Ascending aorta (tissue), 2 donors: ENCODE data around the gene NADSYN1. TPM values are rescaled to one million over a fixed set of nuclear protein-coding genes. Genes with fewer than 3 reads are reported as not detected.

Source experiments
- DNase-seq, 2 donors: peaks; one replicate each; pipeline ENCODE4 v3.0.0-alpha.2; 2019; ENCODE audit warnings: low spot score in 2 of 2
- H3K27ac ChIP-seq, 2 donors: fragments of 200-600 bp; sonication (generic); one replicate each; pipeline ENCODE4 v1.5.1; 2016 to 2017; ENCODE audit warnings: mild to moderate bottlenecking in 1 of 2
- H3K27me3 ChIP-seq: fragments of 200-600 bp; sonication (generic); one replicate; pipeline ENCODE4 v1.5.1; 2017
- H3K36me3 ChIP-seq, 2 donors: fragments of 200-600 bp; sonication (generic); one replicate each; pipeline ENCODE4 v1.5.1; 2016
- H3K4me1 ChIP-seq, 2 donors: fragments of 200-600 bp; sonication (generic); one replicate each; pipeline ENCODE4 v1.5.1; 2016 to 2017; ENCODE audit warnings: mild to moderate bottlenecking in 1 of 2
- H3K4me3 ChIP-seq, 2 donors: fragments of 200-600 bp; sonication (generic); one replicate each; pipeline ENCODE4 v1.5.1; 2016 to 2017; ENCODE audit warnings: mild to moderate bottlenecking in 1 of 2
- H3K9me3 ChIP-seq, 2 donors: fragments of 200-600 bp; sonication (generic); one replicate each; pipeline ENCODE4 v1.5.1; 2016
- CTCF ChIP-seq, 3 experiments: fragments of 200-600 bp in 2 of 3; fragments of 450-650 bp in 1 of 3; sonication (generic) in 2 of 3; IDR thresholded peaks; one replicate each; pipeline ENCODE4 v1.5.1; 2016 to 2019; ENCODE audit warnings: antibody characterized with exemption in 3 of 3, mild to moderate bottlenecking in 1 of 3, moderate library complexity in 1 of 3
- intact Hi-C: fragments of 100-400 bp; cut with DNase I; formaldehyde crosslinking; loops from one replicate; pipeline ENCODE4 v1.15.1; 2023
- total RNA-seq: library from RNA; depleted of rRNA; stranded (reverse); fragments of >200 nt; gene quantifications from one replicate; pipeline ENCODE4 v1.1.0, GENCODE V29; 2016

Gene NADSYN1
- total RNA-seq, 1 donor from 2014 or later = 33.3 TPM

- TF ChIP-seq CTCF (IDR thresholded peaks at IDR 0.05) = no peak
- Histone ChIP-seq H3K4me1 (no peaks in the 10 kb centered on the region), H3K4me3 (no peak overlapping the region), H3K27ac (no peak overlapping the region), H3K9me3 (no peaks in the 10 kb centered on the region), H3K27me3 (no peaks in the 10 kb centered on the region), H3K36me3 (peaks cover 21 to 41% of the 10 kb centered on the region in 2 donors)
- intact Hi-C loops = no loop called here
- no peak for DNase-seq
Measured at GRCh38 chr11:71434576-71435130, 18.4 kb upstream of the NADSYN1 start.

GRCh38 chr11:71435278-71435951 is 17.6 kb upstream of the NADSYN1 start:
- Histone ChIP-seq H3K36me3 (peaks cover 26 to 41% of the 10 kb centered on the region in 2 donors), H3K4me1 (no peaks in the 10 kb centered on the region), H3K27ac (no peak overlapping the region), H3K27me3 (no peaks in the 10 kb centered on the region), H3K9me3 (no peaks in the 10 kb centered on the region), H3K4me3 (no peak overlapping the region)
- no peak for TF ChIP-seq CTCF (IDR thresholded peaks at IDR 0.05)
- intact Hi-C loops = no loop called here
- no peak for DNase-seq

- Histone ChIP-seq H3K27me3 (no peaks in the 10 kb centered on the region), H3K36me3 (peaks cover 33 to 53% of the 10 kb centered on the region in 2 donors), H3K9me3 (no peaks in the 10 kb centered on the region), H3K4me1 (no peaks in the 10 kb centered on the region), H3K4me3 (no peak overlapping the region), H3K27ac (no peak overlapping the region)
- DNase-seq = no peak
- TF ChIP-seq CTCF (IDR thresholded peaks at IDR 0.05) = no peak
- intact Hi-C loops = no loop called here
Measured at GRCh38 chr11:71436861-71437260, 16.1 kb upstream of the NADSYN1 start.

- no peaks in the 10 kb centered on the region for H3K4me1 ChIP-seq
- no peak overlapping the region for H3K4me3 ChIP-seq
- no peaks in the 10 kb centered on the region for H3K27me3 ChIP-seq
- H3K9me3 ChIP-seq = no peaks in the 10 kb centered on the region
- peaks cover 33 to 58% of the 10 kb centered on the region in 2 donors for H3K36me3 ChIP-seq
- TF ChIP-seq CTCF (IDR thresholded peaks at IDR 0.05) = no peak
- intact Hi-C loops = no loop called here
- DNase-seq = no peak
- no peak overlapping the region for H3K27ac ChIP-seq
Measured at GRCh38 chr11:71437399-71437798, 15.6 kb upstream of the NADSYN1 start.

- Histone ChIP-seq H3K9me3 (no peaks in the 10 kb centered on the region), H3K36me3 (peaks cover 33 to 61% of the 10 kb centered on the region in 2 donors), H3K4me1 (no peaks in the 10 kb centered on the region), H3K4me3 (no peak overlapping the region), H3K27me3 (no peaks in the 10 kb centered on the region), H3K27ac (no peak overlapping the region)
- no peak for TF ChIP-seq CTCF (IDR thresholded peaks at IDR 0.05)
- DNase-seq = no peak
- intact Hi-C loops = no loop called here
Measured at GRCh38 chr11:71437879-71438278, 15.1 kb upstream of the NADSYN1 start.
